Naive B cell (primary cell): ENCODE measurements around the gene DNAJB5. TPM values are rescaled to one million over a fixed set of nuclear protein-coding genes. Genes with fewer than 3 reads are reported as not detected.
"Not testable (repeated sequence)": the region's sequence is repeated elsewhere in the genome, so short reads cannot be mapped to it uniquely, and the experiment has no call there.

Source experiments
- ATAC-seq, 2 donors: fragments of 150-1000 bp; cut with Tn5 transposase; 2 replicates each; pipeline ENCODE4 v1.10.0; 2021; ENCODE audit warnings: low read depth in 2 of 2, mild to moderate bottlenecking in 2 of 2, moderate library complexity in 2 of 2
- DNase-seq: peaks from one replicate; pipeline ENCODE4 v3.0.0; 2022
- H3K27ac Mint-ChIP-seq, 6 donors: one replicate each; pipeline ENCODE4 v1.8.0; 2020 to 2022; ENCODE audit warnings: mild to moderate bottlenecking in 6 of 6, mixed read lengths in 6 of 6, moderate library complexity in 5 of 6, inconsistent platforms in 2 of 6
- H3K27me3 Mint-ChIP-seq, 3 donors: one replicate each; pipeline ENCODE4 v1.8.0; 2021 to 2022; ENCODE audit warnings: mixed read lengths in 3 of 3, mild to moderate bottlenecking in 1 of 3
- H3K36me3 Mint-ChIP-seq, 2 donors: one replicate each; pipeline ENCODE4 v1.8.0; 2020 to 2022; ENCODE audit warnings: mixed read lengths in 2 of 2, inconsistent platforms in 1 of 2, mild to moderate bottlenecking in 1 of 2
- H3K4me1 Mint-ChIP-seq, 3 donors: one replicate each; pipeline ENCODE4 v1.8.0; 2020 to 2022; ENCODE audit warnings: mixed read lengths in 3 of 3, inconsistent platforms in 1 of 3, mild to moderate bottlenecking in 1 of 3, moderate library complexity in 1 of 3
- H3K4me3 Mint-ChIP-seq, 8 donors: one replicate each; pipeline ENCODE4 v1.8.0; 2020 to 2022; ENCODE audit warnings: mild to moderate bottlenecking in 8 of 8, mixed read lengths in 8 of 8, moderate library complexity in 8 of 8, inconsistent platforms in 2 of 8
- H3K9me3 Mint-ChIP-seq, 7 donors: one replicate each; pipeline ENCODE4 v1.8.0; 2020 to 2022; ENCODE audit warnings: mixed read lengths in 7 of 7, mild to moderate bottlenecking in 5 of 7, inconsistent platforms in 2 of 7, moderate library complexity in 1 of 7
- polyA plus RNA-seq, 6 donors: library from polyadenylated mRNA; unstranded; fragments of 300-500 nt; fragmentation: Illumina TruSeq; gene quantifications; one replicate each; pipeline ENCODE4 v1.2.3, GENCODE V29; 2021; ENCODE audit warnings: low read depth in 6 of 6

The DNAJB5 gene
- 1 to 10 TPM in 3 of 6 donors, under 1 TPM in 2, not detected in 1; 0.31 to 1.9 (median 1.4) TPM for polyA plus RNA-seq

DNA sequence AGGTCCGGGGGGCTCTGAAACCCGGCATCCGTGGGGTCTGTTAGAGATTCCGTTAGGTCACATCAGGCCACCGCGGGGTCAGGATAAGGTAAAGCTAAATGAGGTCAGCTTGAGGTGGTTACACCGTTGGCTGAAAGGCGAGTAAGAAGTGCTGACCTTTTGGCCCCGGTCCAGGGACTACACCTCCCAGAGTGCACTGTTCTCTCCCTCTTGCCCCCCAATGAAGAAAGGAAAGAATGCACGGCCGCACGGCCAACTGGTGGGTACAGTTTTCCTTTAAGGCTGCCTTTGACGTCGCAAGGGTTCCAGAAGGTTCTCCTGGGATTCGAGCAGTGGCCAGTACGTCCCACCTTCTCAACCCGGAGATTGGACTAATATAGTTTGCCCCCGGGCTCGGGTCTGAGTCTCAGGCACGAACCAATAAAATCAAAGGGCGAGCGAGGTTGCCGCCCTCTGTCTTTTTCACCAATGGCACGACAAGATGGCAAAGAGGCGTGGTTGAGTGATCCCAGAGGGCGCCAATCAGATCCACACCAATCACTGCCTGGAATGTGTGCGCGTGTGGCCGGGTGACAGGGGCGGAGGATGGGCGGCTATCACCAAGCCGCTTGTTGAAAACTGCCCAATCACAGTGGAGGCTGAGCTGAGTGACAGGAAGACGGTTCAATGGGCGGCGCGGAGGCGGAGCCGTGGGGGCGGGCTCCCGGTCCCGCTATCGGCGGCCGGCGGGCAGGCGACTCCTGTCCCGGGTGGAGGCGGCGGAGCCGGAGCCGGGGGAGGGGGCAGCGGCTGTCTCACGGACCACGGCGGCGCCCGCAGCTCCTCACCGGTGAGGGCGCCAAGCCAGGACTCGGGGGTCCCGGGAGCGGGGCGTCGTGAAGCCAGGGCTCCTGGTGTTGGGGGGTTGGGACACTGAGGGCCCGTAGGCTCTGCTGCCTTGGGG is at the start of gene DNAJB5:
DNAJB5 (plus strand) TSS at position 743 of the 943 bp plus-strand sequence. CDS start 886 bp downstream, outside the sequence.
- DNase-seq (peak; percentile 97), ATAC-seq (peak; percentile 89 to 91)
- H3K36me3 Mint-ChIP-seq, result no peaks in the 10 kb centered on the region
- peak within 1 kb of the TSS; percentile 70 to 93 (median 88) for H3K27ac Mint-ChIP-seq
- no peaks in the 10 kb centered on the region for H3K9me3 Mint-ChIP-seq
- H3K27me3 Mint-ChIP-seq, result no peaks in the 10 kb centered on the region
- peaks cover 51 to 63% (median 57%) of the 10 kb centered on the region in 3 donors for H3K4me1 Mint-ChIP-seq
- H3K4me3 Mint-ChIP-seq, result peak within 1 kb of the TSS; percentile 85 to 97 (median 96)

DNA sequence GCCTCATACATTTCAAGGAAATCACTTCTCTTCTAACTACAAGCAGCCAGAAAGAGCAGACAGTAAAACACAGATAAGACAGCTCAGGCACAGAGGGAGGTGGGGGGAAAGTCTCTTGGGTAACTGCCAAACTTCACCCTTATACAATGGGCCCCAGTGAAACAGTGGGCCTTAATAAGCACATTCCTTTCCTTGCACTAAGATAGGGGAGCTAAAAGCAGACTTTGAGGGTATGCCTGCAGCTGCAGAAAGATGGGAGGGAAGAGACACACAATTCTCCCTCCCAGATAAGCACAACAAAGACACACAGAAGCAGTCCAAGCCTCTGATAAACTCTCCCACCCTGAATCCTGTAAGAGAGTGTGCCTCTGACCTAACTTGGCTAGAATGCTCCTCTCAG is 49.6 kb upstream of the DNAJB5 start:
- H3K9me3 Mint-ChIP-seq, H3K4me1 Mint-ChIP-seq, H3K36me3 Mint-ChIP-seq, H3K27ac Mint-ChIP-seq, H3K4me3 Mint-ChIP-seq, DNase-seq, ATAC-seq: not testable (repeated sequence)
- peaks cover 32 to 55% (median 35%) of the 10 kb centered on the region in 3 donors for H3K27me3 Mint-ChIP-seq

DNA sequence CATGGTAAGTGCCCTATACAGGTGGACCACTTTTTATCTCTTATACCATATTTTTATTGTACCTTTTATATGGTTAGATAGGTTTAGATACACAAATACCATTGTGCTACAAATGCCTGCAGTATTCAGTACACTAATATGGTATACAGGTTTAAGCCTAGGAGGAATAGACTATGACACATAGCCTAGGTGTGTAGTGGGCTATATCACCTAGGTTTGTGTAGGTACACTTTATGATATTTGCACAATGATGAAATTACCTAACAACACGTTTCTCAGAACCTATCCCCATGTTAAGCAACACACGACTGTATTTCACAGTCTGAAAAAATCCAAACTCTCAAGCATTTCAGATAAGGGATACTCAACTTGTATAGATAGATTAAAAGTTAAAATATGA is 41.1 kb upstream of the DNAJB5 start:
- no peak overlapping the region for H3K27ac Mint-ChIP-seq
- ATAC-seq, result no peak
- H3K4me1 Mint-ChIP-seq, result no peaks in the 10 kb centered on the region

DNA sequence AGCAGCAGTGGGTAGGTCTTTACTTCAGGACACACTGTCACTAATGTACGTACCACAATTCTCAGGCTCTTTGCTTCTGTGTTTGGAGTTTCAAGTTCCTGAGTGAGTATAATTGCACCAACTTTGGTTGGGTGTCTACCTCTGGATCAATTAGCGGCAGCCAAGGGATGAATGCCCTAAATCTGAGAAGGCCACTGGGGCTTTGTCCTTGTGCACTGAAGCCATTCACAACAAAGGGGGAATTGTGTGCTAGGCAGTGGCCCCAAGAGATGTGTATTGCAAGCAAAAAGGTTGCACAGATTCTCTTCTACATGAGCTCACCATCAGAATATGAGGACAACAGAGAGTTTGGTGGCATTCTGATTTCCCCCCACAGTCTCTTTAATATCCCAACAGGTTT is 35.3 kb upstream of the DNAJB5 start:
- DNase-seq (no peak), ATAC-seq (no peak)
- Mint-ChIP-seq H3K27me3 (peaks cover 38 to 55% (median 52%) of the 10 kb centered on the region in 3 donors), H3K4me3 (no peak overlapping the region), H3K9me3 (peaks cover 0 to 4% (median 0%) of the 10 kb centered on the region in 7 donors), H3K27ac (no peak overlapping the region), H3K4me1 (no peaks in the 10 kb centered on the region), H3K36me3 (no peaks in the 10 kb centered on the region)

More for the DNA sequence above, 41.1 kb upstream of the DNAJB5 start:
- Mint-ChIP-seq H3K4me3 (no peak overlapping the region), H3K27me3 (peaks cover 20 to 59% (median 58%) of the 10 kb centered on the region in 3 donors), H3K9me3 (peaks cover 0 to 4% (median 0%) of the 10 kb centered on the region in 7 donors), H3K36me3 (no peaks in the 10 kb centered on the region)
- no peak for DNase-seq

DNA sequence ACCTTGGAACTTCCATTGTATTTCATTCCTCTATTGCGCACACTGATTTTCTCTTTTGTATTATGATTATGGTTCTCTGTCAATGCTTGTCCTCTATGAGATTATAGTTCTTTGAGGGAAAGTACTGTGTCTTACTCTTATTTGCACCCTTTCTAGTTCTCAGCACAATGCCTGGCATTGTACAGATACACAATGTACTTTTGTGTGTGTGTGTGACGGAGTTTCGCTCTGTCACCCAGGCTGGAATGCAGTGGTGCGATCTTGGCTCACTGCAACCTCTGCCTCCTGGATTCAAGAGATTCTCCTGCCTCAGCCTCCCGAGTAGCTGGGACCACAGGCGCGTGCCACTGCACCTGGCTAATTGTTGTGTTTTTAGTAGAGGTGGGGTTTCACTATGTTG is 33.5 kb upstream of the DNAJB5 start:
- H3K4me1 Mint-ChIP-seq, H3K9me3 Mint-ChIP-seq, H3K4me3 Mint-ChIP-seq, DNase-seq, H3K36me3 Mint-ChIP-seq, H3K27ac Mint-ChIP-seq, ATAC-seq: not testable (repeated sequence)
- H3K27me3 Mint-ChIP-seq, result peaks cover 49 to 53% (median 51%) of the 10 kb centered on the region in 3 donors

DNA sequence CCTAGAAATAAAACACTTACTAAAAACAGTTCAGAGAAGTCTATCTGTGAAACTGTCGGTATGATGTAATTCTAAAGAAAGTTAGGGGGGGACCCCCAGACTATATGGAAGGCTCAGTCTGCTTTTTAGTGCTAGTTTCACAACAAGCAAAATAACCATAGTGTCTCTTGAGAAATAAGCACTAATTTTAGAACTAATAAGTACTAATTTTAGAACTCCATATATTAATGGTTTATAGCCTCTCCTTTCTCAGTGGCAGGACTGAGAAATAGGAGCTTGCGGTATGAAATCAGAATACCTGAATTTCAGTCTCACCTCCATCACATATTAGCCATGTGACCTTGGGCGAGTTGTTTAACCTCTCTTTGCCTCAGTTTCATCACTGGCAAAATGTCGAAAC is 32.9 kb upstream of the DNAJB5 start:
- no peak for DNase-seq
- Mint-ChIP-seq H3K4me1 (no peaks in the 10 kb centered on the region), H3K9me3 (peaks cover 0 to 4% (median 0%) of the 10 kb centered on the region in 7 donors), H3K27me3 (peaks cover 48 to 55% (median 50%) of the 10 kb centered on the region in 3 donors), H3K36me3 (no peaks in the 10 kb centered on the region), H3K4me3 (peak overlapping the region in 4 of 8 donors; percentile 18 to 77 (median 50)), H3K27ac (no peak overlapping the region)
- ATAC-seq, result no peak

DNA sequence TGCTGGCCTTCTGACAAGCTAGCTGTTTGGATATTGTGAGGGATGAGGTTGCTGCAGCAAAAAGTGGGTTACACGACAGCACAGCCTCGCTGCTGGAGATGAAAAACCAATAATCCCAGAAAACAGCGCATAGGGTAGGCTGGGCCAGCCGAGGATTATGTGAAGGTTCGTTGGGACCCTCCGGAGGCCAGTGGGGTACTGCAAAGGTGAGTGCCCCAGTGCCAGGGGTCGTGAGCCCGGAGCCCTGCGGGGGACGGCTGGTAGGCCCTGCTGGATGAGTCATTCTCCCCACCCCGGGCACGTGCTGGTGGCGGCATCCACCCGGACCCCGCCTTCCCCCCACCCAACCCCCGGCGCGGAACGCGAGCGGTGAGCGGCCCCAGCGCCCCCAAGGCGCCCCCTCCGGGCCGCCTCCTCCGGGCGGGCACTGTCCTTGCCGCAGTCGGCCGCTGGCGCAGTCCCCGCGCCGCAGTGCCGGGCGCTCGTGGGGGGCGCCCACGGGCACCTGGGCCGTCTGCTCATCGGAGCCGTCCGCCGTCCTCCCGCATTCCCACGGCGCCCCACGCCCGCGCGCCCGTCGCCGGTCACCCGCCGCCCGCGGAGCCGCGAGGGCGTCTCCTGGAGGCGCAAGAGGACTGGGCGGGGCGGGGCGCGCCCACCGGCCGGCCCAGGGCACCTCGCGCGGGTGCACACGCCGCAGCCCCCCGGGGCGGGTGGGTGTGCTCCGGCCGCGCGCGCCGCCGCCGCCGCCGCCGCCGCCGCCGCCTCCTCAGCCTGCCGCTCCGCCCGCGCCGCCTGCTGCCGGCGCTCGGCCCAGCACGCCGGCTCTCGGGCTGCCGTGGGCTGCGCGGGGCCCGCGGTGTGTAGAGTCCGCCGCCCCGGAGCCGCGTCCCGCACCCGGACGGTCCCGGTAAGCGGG is 31.8 kb upstream of the DNAJB5 start, which contains the start of gene PHF24:
PHF24 (plus strand) TSS at position 794 of the 919 bp plus-strand sequence. CDS start 13,014 bp downstream, outside the sequence.
- Mint-ChIP-seq H3K4me1 (no peaks in the 10 kb centered on the region), H3K36me3 (no peaks in the 10 kb centered on the region), H3K4me3 (peak within 1 kb of the TSS; percentile 55 to 77 (median 65)), H3K27ac (peak within 1 kb of the TSS in 2 of 6 donors; percentile 20 to 74), H3K27me3 (peaks cover 45 to 65% (median 50%) of the 10 kb centered on the region in 3 donors), H3K9me3 (no peaks in the 10 kb centered on the region)
- peak; percentile 20 for DNase-seq
- peak; percentile 83 to 85 for ATAC-seq

DNA sequence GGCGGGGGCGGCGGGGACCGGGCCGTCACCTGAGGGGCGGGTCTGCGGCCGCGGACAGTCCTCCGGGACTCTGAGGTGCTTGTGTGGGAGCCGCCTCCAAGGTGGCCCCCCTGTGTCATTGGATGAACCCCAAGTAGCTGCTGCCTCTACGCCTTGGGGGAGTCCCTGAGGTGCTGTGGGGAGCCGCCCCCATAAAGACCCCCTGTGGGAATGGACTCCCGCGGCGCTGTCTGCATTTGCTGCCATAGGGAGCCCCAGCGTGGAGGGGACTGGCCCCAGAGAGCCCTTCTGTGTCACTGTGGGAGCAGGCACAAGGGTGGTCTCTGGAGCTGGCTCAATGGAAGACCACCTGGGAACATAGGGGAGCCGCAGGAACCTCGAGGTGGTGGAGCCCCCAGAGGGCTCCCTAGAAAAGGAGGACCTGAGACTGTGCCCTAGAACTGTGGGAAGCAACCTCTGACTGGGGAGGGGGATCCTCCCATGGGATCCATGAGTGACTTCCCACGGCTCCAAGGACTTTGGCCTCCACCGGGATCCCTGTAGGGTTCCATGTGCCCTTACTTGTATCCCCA is 31.0 kb upstream of the DNAJB5 start:
- Mint-ChIP-seq H3K27ac (no peak overlapping the region), H3K4me1 (no peaks in the 10 kb centered on the region), H3K9me3 (no peaks in the 10 kb centered on the region), H3K27me3 (peaks cover 45 to 64% (median 53%) of the 10 kb centered on the region in 3 donors), H3K4me3 (peak overlapping the region in 7 of 8 donors; percentile 22 to 68 (median 50)), H3K36me3 (no peaks in the 10 kb centered on the region)
- ATAC-seq (peak; percentile 22 to 23), DNase-seq (no peak)

DNA sequence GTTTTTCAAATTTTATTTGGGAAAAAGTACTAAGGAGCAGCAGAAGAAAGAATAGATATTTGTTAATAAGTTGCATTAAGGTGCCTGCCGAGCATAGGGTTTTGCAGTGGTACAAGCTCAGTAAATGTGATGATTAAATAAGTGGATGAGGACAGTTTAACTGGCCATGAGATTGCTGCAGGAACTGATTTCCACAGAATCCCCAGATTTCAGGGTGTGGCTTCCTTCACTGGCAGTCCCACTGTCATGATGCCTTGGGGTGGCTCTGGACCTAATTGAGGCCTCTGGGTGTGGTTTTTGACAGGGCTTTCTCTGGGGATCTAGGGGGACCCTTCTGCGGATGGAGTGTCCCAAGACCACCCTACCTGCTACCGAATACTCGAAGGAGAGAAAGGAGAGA is 30.1 kb upstream of the DNAJB5 start:
- DNase-seq (no peak), ATAC-seq (no peak)
- H3K27ac Mint-ChIP-seq, result no peak overlapping the region
- peak overlapping the region in 3 of 8 donors; percentile 3 to 22 (median 17) for H3K4me3 Mint-ChIP-seq
- H3K9me3 Mint-ChIP-seq, result no peaks in the 10 kb centered on the region
- H3K4me1 Mint-ChIP-seq, result no peaks in the 10 kb centered on the region
- H3K36me3 Mint-ChIP-seq, result no peaks in the 10 kb centered on the region
- peaks cover 46 to 65% (median 53%) of the 10 kb centered on the region in 3 donors for H3K27me3 Mint-ChIP-seq

DNA sequence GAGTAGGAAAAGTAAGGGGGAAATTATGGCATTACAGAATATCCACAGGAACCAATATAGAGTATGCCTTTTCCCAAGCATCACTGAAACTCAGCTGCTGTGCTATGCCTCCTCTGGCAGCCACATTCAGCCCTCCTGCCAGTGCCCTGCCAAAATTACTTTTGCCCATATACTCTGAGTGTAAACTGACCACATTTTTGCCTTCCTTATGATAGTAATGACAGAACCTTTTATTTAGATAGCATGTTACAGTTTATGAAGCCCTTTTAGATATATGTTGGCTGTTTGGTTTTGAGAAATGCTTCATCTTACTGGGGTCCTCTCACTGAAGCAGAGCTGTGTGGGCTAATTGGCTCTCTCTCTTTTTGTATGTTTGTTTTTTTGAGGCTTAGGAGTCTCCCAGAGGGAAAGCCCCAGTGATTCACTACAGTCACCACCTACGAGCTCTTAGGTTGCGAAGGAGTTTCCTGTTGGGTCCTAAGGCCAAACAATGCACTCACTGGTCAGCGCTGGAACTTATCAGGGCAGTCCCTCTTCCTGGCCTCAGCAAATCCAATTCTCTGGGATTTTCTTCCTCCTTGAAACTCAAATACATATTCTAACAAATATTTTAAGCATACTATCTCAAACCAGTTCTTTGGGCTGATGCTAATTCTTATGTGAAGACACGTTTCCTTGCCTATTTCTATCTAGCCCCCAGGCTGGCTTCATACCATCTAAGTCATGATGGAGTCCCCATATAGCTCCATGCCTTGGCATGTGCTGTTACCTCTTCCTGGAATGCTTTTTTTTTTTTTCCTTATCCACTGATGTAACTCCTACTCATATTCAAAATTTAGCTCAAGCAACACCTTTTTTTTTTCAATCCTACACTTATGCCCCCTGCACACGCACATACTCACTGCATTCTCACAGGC is 27.7 kb upstream of the DNAJB5 start:
- no peak for DNase-seq
- Mint-ChIP-seq H3K4me3 (peak overlapping the region in 1 of 8 donors; percentile 2), H3K9me3 (no peaks in the 10 kb centered on the region), H3K27ac (peak overlapping the region in 2 of 6 donors; percentile 5 to 9), H3K27me3 (peaks cover 51 to 72% (median 54%) of the 10 kb centered on the region in 3 donors), H3K36me3 (no peaks in the 10 kb centered on the region), H3K4me1 (no peaks in the 10 kb centered on the region)
- no peak for ATAC-seq

DNA sequence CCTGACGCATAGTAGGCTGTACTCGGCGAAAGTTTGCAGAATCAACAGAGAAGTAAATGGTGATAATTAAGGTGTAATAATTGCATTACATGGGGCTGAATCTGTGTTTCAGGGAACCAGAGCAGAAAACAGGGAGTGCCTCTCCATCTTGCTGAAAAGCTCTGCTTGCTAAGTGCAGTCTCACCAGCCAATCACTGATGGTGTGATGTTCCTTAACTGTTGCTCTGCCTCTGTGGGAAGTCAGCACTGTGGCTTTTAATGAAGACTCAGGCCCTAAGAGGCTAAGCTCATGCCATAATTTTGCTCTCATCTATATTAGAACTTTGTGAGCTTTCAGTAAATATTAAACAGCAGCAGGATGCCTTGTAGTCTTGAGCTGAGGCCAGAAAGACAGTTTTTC is 27.0 kb upstream of the DNAJB5 start:
- Mint-ChIP-seq H3K36me3 (no peaks in the 10 kb centered on the region), H3K4me1 (no peaks in the 10 kb centered on the region), H3K4me3 (no peak overlapping the region), H3K9me3 (no peaks in the 10 kb centered on the region), H3K27ac (no peak overlapping the region), H3K27me3 (peaks cover 54 to 79% (median 58%) of the 10 kb centered on the region in 3 donors)
- DNase-seq (no peak), ATAC-seq (no peak)

DNA sequence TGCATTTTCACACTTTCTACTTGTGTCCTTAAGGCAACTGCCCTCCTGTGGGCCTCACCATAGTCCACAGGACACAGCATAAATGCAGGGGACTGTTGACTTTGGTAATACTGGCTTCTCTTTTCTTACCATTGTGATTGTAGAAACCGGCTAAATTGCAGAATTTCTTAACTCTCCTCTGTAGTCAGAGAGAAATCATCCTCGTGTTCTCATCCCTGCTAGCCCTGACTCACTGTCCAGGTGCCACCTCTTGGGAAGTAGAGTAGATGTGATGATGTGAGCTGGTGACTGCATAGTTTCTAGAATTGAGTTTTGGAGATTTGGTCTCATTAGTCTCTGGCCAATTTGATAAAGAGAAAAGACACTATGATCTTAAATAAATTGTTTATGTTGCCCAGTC is 26.0 kb upstream of the DNAJB5 start:
- Mint-ChIP-seq H3K27me3 (peaks cover 58 to 88% (median 61%) of the 10 kb centered on the region in 3 donors), H3K4me1 (no peaks in the 10 kb centered on the region), H3K4me3 (no peak overlapping the region), H3K9me3 (no peaks in the 10 kb centered on the region), H3K36me3 (no peaks in the 10 kb centered on the region), H3K27ac (no peak overlapping the region)
- ATAC-seq (no peak), DNase-seq (no peak)
